ENCODE results near the gene CLEC2D. TPM values are rescaled to one million over a fixed set of nuclear protein-coding genes. Genes with fewer than 3 reads are reported as not detected.

The CLEC2D gene
- total and polyA plus RNA-seq, 10 of the 15 experiments (the other 5 are each of a cell fraction or from before 2014, with no cell fraction given), result 4.6 to 29.8 (median 16.0) TPM

DNA sequence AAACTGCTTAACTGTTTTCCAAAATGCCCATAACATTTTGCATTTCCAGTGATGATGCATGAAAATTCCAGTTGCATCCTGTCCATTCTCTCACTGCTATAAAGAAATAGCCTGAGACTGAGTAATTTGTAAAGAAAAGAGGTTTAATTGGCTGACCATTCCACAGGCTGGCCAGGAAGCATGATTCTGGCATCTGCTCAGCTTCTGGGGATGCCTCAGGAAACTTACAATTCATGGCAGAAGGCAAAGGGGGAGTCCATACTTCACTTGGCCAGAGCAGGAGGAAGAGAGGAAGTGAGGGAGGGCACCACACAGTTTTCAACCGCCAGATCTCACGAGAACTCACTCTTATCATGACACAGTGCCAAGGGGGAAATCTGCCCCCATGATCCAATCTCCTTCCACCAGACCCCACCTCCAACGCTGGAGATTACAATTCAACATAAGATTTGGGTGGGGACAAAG lies 18.2 kb upstream of the CLEC2D start (continued):
- TF ChIP-seq, protein P1, sequence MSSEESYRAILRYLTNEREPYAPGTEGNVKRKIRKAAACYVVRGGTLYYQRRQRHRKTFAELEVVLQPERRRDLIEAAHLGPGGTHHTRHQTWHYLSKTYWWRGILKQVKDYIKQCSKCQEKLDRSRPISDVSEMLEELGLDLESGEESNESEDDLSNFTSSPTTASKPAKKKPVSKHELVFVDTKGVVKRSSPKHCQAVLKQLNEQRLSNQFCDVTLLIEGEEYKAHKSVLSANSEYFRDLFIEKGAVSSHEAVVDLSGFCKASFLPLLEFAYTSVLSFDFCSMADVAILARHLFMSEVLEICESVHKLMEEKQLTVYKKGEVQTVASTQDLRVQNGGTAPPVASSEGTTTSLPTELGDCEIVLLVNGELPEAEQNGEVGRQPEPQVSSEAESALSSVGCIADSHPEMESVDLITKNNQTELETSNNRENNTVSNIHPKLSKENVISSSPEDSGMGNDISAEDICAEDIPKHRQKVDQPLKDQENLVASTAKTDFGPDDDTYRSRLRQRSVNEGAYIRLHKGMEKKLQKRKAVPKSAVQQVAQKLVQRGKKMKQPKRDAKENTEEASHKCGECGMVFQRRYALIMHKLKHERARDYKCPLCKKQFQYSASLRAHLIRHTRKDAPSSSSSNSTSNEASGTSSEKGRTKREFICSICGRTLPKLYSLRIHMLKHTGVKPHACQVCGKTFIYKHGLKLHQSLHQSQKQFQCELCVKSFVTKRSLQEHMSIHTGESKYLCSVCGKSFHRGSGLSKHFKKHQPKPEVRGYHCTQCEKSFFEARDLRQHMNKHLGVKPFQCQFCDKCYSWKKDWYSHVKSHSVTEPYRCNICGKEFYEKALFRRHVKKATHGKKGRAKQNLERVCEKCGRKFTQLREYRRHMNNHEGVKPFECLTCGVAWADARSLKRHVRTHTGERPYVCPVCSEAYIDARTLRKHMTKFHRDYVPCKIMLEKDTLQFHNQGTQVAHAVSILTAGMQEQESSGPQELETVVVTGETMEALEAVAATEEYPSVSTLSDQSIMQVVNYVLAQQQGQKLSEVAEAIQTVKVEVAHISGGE (CRISPR knock-in tag; IDR thresholded peaks at IDR 0.05), result no peak

DNA sequence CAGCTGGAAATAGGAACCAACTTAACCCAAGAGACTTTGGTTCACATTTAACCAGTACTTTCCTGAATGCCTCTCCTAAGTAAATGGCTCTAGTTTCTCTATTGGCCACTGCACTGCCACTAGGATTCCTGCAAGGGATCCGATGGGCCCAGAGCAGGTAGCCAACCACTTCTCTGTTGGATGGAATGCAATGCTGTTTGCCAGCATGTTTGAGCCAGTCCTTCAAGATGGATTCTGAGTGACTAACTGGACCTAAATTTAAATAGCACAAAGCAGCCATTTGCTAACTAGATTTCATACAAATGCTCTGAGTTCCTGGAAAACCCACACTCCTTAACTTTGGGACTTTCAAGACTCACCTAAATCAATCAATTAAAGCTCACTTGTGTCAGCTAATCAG lies 9.5 kb upstream of the CLEC2D start:
- no TSS peak for BruUV-seq (replicated peaks)
- H3K4me1 ChIP-seq (ENCODE audit: control insufficient read depth, insufficient read depth, low read length), result no peaks in the 10 kb centered on the region
- H3K9ac ChIP-seq (ENCODE audit: control insufficient read depth, insufficient read depth, low read length), result no peak overlapping the region
- ChIA-PET CTCF (interaction anchor here (1.0 to 1.3 kb wide), 2 partner anchors 47 to 48 kb away, joined by 3 read pairs; no protein-coding TSS in a partner anchor), POLR2A (no interaction called here), SMC1A (ENCODE audit: uncharacterized antibody, unreplicated experiment) (interaction anchor here (1.4 kb wide), 1 partner anchor 24 kb away, joined by 4 read pairs; no protein-coding TSS in a partner anchor), RAD21 (ENCODE audit: unreplicated experiment) (no interaction called here)
- no peaks in the 10 kb centered on the region for H3K79me2 ChIP-seq (ENCODE audit: control insufficient read depth, insufficient read depth, low read length)
- no peaks in the 10 kb centered on the region; a peak in 1 of 4 replicates for H3K27me3 ChIP-seq (replicated peaks in 1 of 2; ENCODE audit: control insufficient read depth in 2 of 2, insufficient read depth in 2 of 2, low read length in 1 of 2)
- in situ Hi-C loops (cut with MboI) (loop anchor here (25.0 kb wide), 1 partner anchor 1023 kb away; no protein-coding TSS in a partner anchor), intact Hi-C loops (cut with micrococcal nuclease; ENCODE audit: unreplicated experiment) (no loop called here)
- H2AFZ ChIP-seq (ENCODE audit: control insufficient read depth, low read depth, low read length), result no peak overlapping the region
- no peaks in the 10 kb centered on the region for H4K20me1 ChIP-seq (ENCODE audit: control insufficient read depth, insufficient read depth)
- H3K9me3 ChIP-seq (replicated peaks; ENCODE audit: control insufficient read depth, insufficient read depth, low read length), result no peaks in the 10 kb centered on the region; the same call in 2 of the 3 replicates
- WGBS (ENCODE audit: insufficient coverage, insufficient replicate concordance, low lambda C conversion rate, missing lambda C conversion rate), result 100% methylated on average over 1 of the region's 1 CpG
- FAIRE-seq (no peak), ATAC-seq (no peak), DNase-seq (ENCODE audit: low read depth, low spot score) (no peak)
- no peak overlapping the region for H3K4me3 ChIP-seq
- TF ChIP-seq ETV6 (conservative IDR thresholded peaks at IDR 0.05 in 1 of 2, IDR thresholded peaks at IDR 0.05 in 1 of 2; ENCODE audit: borderline replicate concordance in 1 of 2, low read depth in 1 of 2) (no peak), GABPA (IDR thresholded peaks at IDR 0.05; ENCODE audit: low read depth) (no peak), MTA2 (IDR thresholded peaks at IDR 0.05; ENCODE audit: low read depth) (no peak), ZBED1 (IDR thresholded peaks at IDR 0.05; ENCODE audit: borderline replicate concordance) (no peak), SIN3A (IDR thresholded peaks at IDR 0.05; ENCODE audit: low read depth, low read length) (no peak), POU2F2 (IDR thresholded peaks at IDR 0.05; ENCODE audit: borderline replicate concordance, low read depth, low read length) (no peak)
- no peak overlapping the region for H3K27ac ChIP-seq (ENCODE audit: control insufficient read depth, insufficient read depth)
- peaks cover 0 to 3% of the 10 kb centered on the region in 2 experiments; a peak in 1 of 4 replicates for H3K36me3 ChIP-seq (ENCODE audit: control insufficient read depth in 2 of 2, insufficient read depth in 2 of 2, low read length in 1 of 2)
- no peak overlapping the region for H3K4me2 ChIP-seq (ENCODE audit: control insufficient read depth, insufficient read depth)

Data from GM12878 (cell line).